Activated CD8-positive, alpha-beta memory T cell treated with anti-CD3 and anti-CD28 coated beads, Interleukin-2, amount 10 ng/mL, durations not matched to agents 7 days and 5 days (primary cell): ENCODE measurements around the gene DTX3. TPM values are rescaled to one million over a fixed set of nuclear protein-coding genes. Genes with fewer than 3 reads are reported as not detected.
"Not testable (repeated sequence)": the region's sequence is repeated elsewhere in the genome, so short reads cannot be mapped to it uniquely, and the experiment has no call there.

Experiments
- ATAC-seq: fragments of 150-1000 bp; cut with Tn5 transposase; one replicate; pipeline ENCODE4 v1.10.0; 2021; ENCODE audit warnings: moderate library complexity
- CTCF ChIA-PET: fragments of 350-600 bp; sonication (Branson Sonifier 250); formaldehyde crosslinking; loops from one replicate; lab custom pipeline; 2021; ENCODE audit warnings: antibody characterized with exemption; lab: Charles Lee
- DNase-seq: peaks from one replicate; pipeline ENCODE4 v3.0.0-alpha.2; 2020
- H3K27ac Mint-ChIP-seq: one replicate; pipeline ENCODE4 v1.8.0; 2021; ENCODE audit warnings: mild to moderate bottlenecking, mixed read lengths
- H3K27me3 Mint-ChIP-seq: one replicate; pipeline ENCODE4 v1.8.0; 2021; ENCODE audit warnings: mixed read lengths
- H3K36me3 Mint-ChIP-seq: one replicate; pipeline ENCODE4 v1.8.0; 2021; ENCODE audit warnings: mild to moderate bottlenecking, mixed read lengths
- H3K4me1 Mint-ChIP-seq: one replicate; pipeline ENCODE4 v1.8.0; 2021; ENCODE audit warnings: mixed read lengths
- H3K4me3 Mint-ChIP-seq: one replicate; pipeline ENCODE4 v1.8.0; 2021; ENCODE audit warnings: mild to moderate bottlenecking, moderate library complexity, mixed read lengths
- H3K9me3 Mint-ChIP-seq: one replicate; pipeline ENCODE4 v1.8.0; 2022; ENCODE audit warnings: low read depth, mixed read lengths
- total RNA-seq, 2 experiments: library from RNA; stranded (reverse); gene quantifications; one replicate each; pipeline ENCODE4 v1.2.3, GENCODE V29; 2021

The DTX3 gene
- 10 to 100 TPM; 20.8 to 21.2 TPM for total RNA-seq

- peak; percentile 80 for ATAC-seq
- Mint-ChIP-seq H3K36me3 (peaks cover 22% of the 10 kb centered on the region), H3K4me3 (peak within 1 kb of the TSS; percentile 74), H3K27me3 (no peaks in the 10 kb centered on the region), H3K4me1 (peaks cover 17% of the 10 kb centered on the region), H3K9me3 (no peaks in the 10 kb centered on the region), H3K27ac (peak within 1 kb of the TSS; percentile 78)
- peak; percentile 66 for DNase-seq
- CTCF ChIA-PET, result interaction anchor here (1.3 to 2.5 kb wide), 6 partner anchors 12 to 23 kb away, joined by 3 to 9 read pairs (median 5); partner anchors contain the start of gene PIP4K2C
Measured at GRCh38 chr12:57604454-57604991, at the start of gene DTX3. Gene DTX3 (plus strand): TSS chr12:57604824. CDS start chr12:57606518, 1,694 bp downstream.

GRCh38 chr12:57554897-57555296, 49.7 kb upstream of the DTX3 start:
- Mint-ChIP-seq H3K9me3 (no peaks in the 10 kb centered on the region), H3K36me3 (no peaks in the 10 kb centered on the region), H3K27ac (no peak overlapping the region), H3K4me3 (no peak overlapping the region), H3K4me1 (peaks cover 22% of the 10 kb centered on the region), H3K27me3 (no peaks in the 10 kb centered on the region)
- no peak for DNase-seq
- CTCF ChIA-PET, result interaction anchor here (0.9 kb wide), 1 partner anchor 27 kb away, joined by 3 read pairs; no protein-coding TSS in a partner anchor
- ATAC-seq, result no peak

GRCh38 chr12:57558864-57559263, 45.8 kb upstream of the DTX3 start:
- H3K36me3 Mint-ChIP-seq, result no peaks in the 10 kb centered on the region
- H3K27me3 Mint-ChIP-seq, result peaks cover 9% of the 10 kb centered on the region
- DNase-seq, result no peak
- H3K4me1 Mint-ChIP-seq, result no peaks in the 10 kb centered on the region
- H3K9me3 Mint-ChIP-seq, result no peaks in the 10 kb centered on the region
- ATAC-seq, result no peak
- no peak overlapping the region for H3K27ac Mint-ChIP-seq
- no peak overlapping the region for H3K4me3 Mint-ChIP-seq
- CTCF ChIA-PET, result interaction anchor here (1.2 kb wide), 1 partner anchor 12 kb away, joined by 5 read pairs; the partner anchor contains the start of gene DCTN2

DNA sequence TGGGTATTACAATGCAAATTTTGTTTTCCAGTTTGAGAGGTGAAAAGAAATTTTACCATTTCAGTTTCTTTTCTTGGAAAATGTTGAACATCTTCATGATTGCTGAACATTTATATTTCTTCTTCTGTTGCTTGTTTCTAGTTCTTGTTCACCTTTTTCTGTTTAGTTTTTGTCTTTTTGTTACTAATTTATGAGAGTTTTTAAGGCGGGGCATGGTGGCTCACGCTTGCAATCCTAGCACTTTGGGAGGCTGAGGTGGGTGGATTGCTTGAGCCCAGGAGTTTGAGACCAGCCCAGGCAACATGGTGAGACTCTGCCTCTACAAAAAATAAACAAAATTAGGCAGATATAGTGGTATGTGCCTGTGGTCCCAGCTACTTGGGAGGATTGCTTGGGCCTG, 44.1 kb upstream of the DTX3 start:
- Mint-ChIP-seq H3K27ac (no peak overlapping the region), H3K4me3 (no peak overlapping the region), H3K4me1 (no peaks in the 10 kb centered on the region), H3K9me3 (no peaks in the 10 kb centered on the region), H3K36me3 (no peaks in the 10 kb centered on the region), H3K27me3 (peaks cover 9% of the 10 kb centered on the region)
- ATAC-seq (no peak), DNase-seq (no peak)
- CTCF ChIA-PET, result interaction anchor here (1.0 kb wide), 1 partner anchor 23 kb away, joined by 3 read pairs; no protein-coding TSS in a partner anchor

GRCh38 chr12:57561117-57561516, 43.5 kb upstream of the DTX3 start:
- CTCF ChIA-PET, result interaction anchor here (1.0 kb wide), 1 partner anchor 22 kb away, joined by 3 read pairs; no protein-coding TSS in a partner anchor
- H3K36me3 Mint-ChIP-seq, result not testable (repeated sequence)

GRCh38 chr12:57563358-57563757, 41.3 kb upstream of the DTX3 start:
- no peaks in the 10 kb centered on the region for H3K4me1 Mint-ChIP-seq
- CTCF ChIA-PET, result interaction anchor here (0.7 kb wide), 1 partner anchor 64 kb away, joined by 3 read pairs; no protein-coding TSS in a partner anchor
- no peak for ATAC-seq
- no peaks in the 10 kb centered on the region for H3K9me3 Mint-ChIP-seq
- no peak overlapping the region for H3K4me3 Mint-ChIP-seq
- no peak overlapping the region for H3K27ac Mint-ChIP-seq
- peaks cover 9% of the 10 kb centered on the region for H3K27me3 Mint-ChIP-seq
- no peak for DNase-seq
- no peaks in the 10 kb centered on the region for H3K36me3 Mint-ChIP-seq

More at GRCh38 chr12:57561117-57561516, 43.5 kb upstream of the DTX3 start:
- DNase-seq, H3K27ac Mint-ChIP-seq, ATAC-seq, H3K4me3 Mint-ChIP-seq, H3K27me3 Mint-ChIP-seq, H3K9me3 Mint-ChIP-seq, H3K4me1 Mint-ChIP-seq: not testable (repeated sequence)

DNA sequence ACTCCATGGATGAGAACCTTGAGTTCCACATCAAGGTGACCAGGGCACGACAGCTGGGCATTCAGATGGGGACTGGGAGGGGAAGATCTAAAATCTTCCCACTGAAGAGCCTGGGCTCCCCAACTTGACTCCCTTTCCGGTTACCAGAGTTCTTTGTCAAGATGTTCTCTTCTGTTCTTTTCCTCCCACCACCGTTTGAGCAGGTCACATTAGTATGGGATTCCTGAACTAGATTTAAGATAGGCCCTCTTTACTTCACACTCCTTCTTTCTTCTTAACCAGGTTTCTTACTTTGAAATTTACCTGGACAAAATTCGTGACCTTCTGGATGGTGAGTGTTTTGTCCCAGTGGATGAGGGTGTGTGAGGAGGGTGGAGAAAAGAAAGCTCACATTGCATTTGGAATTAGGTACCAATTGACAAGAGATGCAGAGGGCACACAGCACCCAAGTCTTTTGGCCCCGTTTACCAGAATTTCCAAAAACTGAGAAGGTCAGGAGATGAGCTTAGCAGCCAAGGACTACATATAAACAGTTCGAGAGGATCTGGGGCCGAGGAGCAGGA, 40.4 kb upstream of the DTX3 start:
- Mint-ChIP-seq H3K27ac (no peak overlapping the region), H3K27me3 (peaks cover 9% of the 10 kb centered on the region), H3K9me3 (no peaks in the 10 kb centered on the region), H3K4me1 (no peaks in the 10 kb centered on the region), H3K4me3 (no peak overlapping the region), H3K36me3 (no peaks in the 10 kb centered on the region)
- DNase-seq, result no peak
- ATAC-seq, result no peak
- CTCF ChIA-PET, result interaction anchor here (0.9 kb wide), 1 partner anchor 19 kb away, joined by 3 read pairs; no protein-coding TSS in a partner anchor

- H3K27ac Mint-ChIP-seq, result no peak overlapping the region
- H3K4me1 Mint-ChIP-seq, result no peaks in the 10 kb centered on the region
- ATAC-seq, result no peak
- H3K27me3 Mint-ChIP-seq, result no peaks in the 10 kb centered on the region
- H3K9me3 Mint-ChIP-seq, result no peaks in the 10 kb centered on the region
- DNase-seq, result no peak
- no peak overlapping the region for H3K4me3 Mint-ChIP-seq
- no peaks in the 10 kb centered on the region for H3K36me3 Mint-ChIP-seq
- CTCF ChIA-PET, result interaction anchor here (2.9 kb wide), 1 partner anchor 15 kb away, joined by 9 read pairs; no protein-coding TSS in a partner anchor
Measured at GRCh38 chr12:57568838-57569237, 35.8 kb upstream of the DTX3 start.

- ATAC-seq (no peak), DNase-seq (no peak)
- no peaks in the 10 kb centered on the region for H3K9me3 Mint-ChIP-seq
- no peaks in the 10 kb centered on the region for H3K36me3 Mint-ChIP-seq
- no peaks in the 10 kb centered on the region for H3K4me1 Mint-ChIP-seq
- no peaks in the 10 kb centered on the region for H3K27me3 Mint-ChIP-seq
- CTCF ChIA-PET, result interaction anchor here (3.7 kb wide), 1 partner anchor 14 kb away, joined by 25 read pairs; no protein-coding TSS in a partner anchor
- no peak overlapping the region for H3K27ac Mint-ChIP-seq
- H3K4me3 Mint-ChIP-seq, result no peak overlapping the region
Measured at GRCh38 chr12:57569858-57570257, 34.8 kb upstream of the DTX3 start.

DNA sequence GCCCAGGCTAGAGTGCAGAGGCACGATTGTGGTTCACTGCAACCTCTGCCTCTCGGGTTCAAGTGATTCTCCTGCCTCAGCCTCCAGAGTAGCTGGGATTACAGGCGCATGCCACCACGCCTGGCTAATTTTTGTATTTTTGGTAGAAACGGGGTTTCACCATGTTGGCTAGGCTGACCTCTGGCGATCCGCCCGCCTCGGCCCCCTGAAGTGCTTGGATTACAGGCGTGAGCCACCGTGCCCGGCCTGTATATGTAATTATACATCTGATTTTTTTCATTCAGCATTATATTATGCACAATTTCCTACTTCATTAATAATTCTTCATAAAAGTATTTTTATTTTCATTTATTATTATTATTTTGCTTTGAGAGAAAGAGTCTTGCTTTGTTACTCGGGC, 34.2 kb upstream of the DTX3 start:
- not testable (repeated sequence) for H3K4me1 Mint-ChIP-seq, H3K9me3 Mint-ChIP-seq, H3K27me3 Mint-ChIP-seq, ATAC-seq, H3K36me3 Mint-ChIP-seq, H3K27ac Mint-ChIP-seq, H3K4me3 Mint-ChIP-seq, DNase-seq
- CTCF ChIA-PET, result interaction anchor here (1.4 to 3.7 kb wide), 3 partner anchors 9 to 22 kb away, joined by 3 to 25 read pairs (median 3); no protein-coding TSS in a partner anchor

GRCh38 chr12:57571926-57572762, 32.5 kb upstream of the DTX3 start:
- Mint-ChIP-seq H3K4me3 (no peak overlapping the region), H3K27ac (no peak overlapping the region), H3K36me3 (no peaks in the 10 kb centered on the region), H3K27me3 (no peaks in the 10 kb centered on the region), H3K4me1 (no peaks in the 10 kb centered on the region), H3K9me3 (no peaks in the 10 kb centered on the region)
- CTCF ChIA-PET, result interaction anchor here (1.4 to 3.7 kb wide), 2 partner anchors 12 to 20 kb away, joined by 3 to 25 read pairs; no protein-coding TSS in a partner anchor
- no peak for DNase-seq
- no peak for ATAC-seq

GRCh38 chr12:57574795-57575194, 29.8 kb upstream of the DTX3 start:
- Mint-ChIP-seq H3K27ac (no peak overlapping the region), H3K27me3 (no peaks in the 10 kb centered on the region), H3K4me3 (no peak overlapping the region), H3K4me1 (no peaks in the 10 kb centered on the region), H3K36me3 (no peaks in the 10 kb centered on the region), H3K9me3 (no peaks in the 10 kb centered on the region)
- CTCF ChIA-PET, result interaction anchor here (0.9 to 2.1 kb wide), 7 partner anchors 9 to 119 kb away, joined by 3 to 15 read pairs (median 5); partner anchors contain the start of genes INHBE and PIP4K2C
- no peak for ATAC-seq
- no peak for DNase-seq
